PFSK-1 (cell line): Measurements from ENCODE around the gene TRAPPC6A.

ENCODE experiments used
- FOXP2 ChIP-seq: optimal IDR thresholded peaks from 2 replicates; pipeline ENCODE3; 2011; ENCODE audit warnings: borderline replicate concordance, control low read depth, inconsistent platforms; ENCODE audit not compliant: insufficient read depth; ENCODE audit errors: extremely low read length, extremely low read depth
- POLR2AphosphoS5 ChIP-seq: IDR thresholded peaks from 2 replicates; pipeline ENCODE4 v1.6.1; 2012; ENCODE audit warnings: low read depth, mild to moderate bottlenecking, control low read depth, low read length, moderate library complexity
- SIN3A ChIP-seq: IDR thresholded peaks from 2 replicates; pipeline ENCODE4 v1.6.1; 2012; ENCODE audit warnings: mild to moderate bottlenecking, low read length, moderate library complexity, borderline replicate concordance; ENCODE audit not compliant: insufficient read depth
- TAF1 ChIP-seq: IDR thresholded peaks from 2 replicates; pipeline ENCODE4 v1.6.1; 2012; ENCODE audit warnings: low read length, control low read depth, borderline replicate concordance; ENCODE audit not compliant: insufficient read depth
- TF ChIP-seq, protein P1 (sequence below), 2 experiments: IDR thresholded peaks; 2 replicates each; pipeline versions ENCODE4 v1.6.1 to v1.8.0; 2011 to 2012; ENCODE audit warnings: low read depth in 2 of 2, low read length in 2 of 2, control low read depth in 1 of 2, inconsistent platforms in 1 of 2, mild to moderate bottlenecking in 1 of 2, moderate library complexity in 1 of 2; ENCODE audit not compliant: insufficient read depth in 1 of 2

The TRAPPC6A gene

GRCh38 chr19:45140144-45140503, 37.9 kb downstream of the TRAPPC6A start:
- TF ChIP-seq TAF1 = no peak
- TF ChIP-seq SIN3A = no peak
- TF ChIP-seq FOXP2 = no peak
- TF ChIP-seq, protein P1, sequence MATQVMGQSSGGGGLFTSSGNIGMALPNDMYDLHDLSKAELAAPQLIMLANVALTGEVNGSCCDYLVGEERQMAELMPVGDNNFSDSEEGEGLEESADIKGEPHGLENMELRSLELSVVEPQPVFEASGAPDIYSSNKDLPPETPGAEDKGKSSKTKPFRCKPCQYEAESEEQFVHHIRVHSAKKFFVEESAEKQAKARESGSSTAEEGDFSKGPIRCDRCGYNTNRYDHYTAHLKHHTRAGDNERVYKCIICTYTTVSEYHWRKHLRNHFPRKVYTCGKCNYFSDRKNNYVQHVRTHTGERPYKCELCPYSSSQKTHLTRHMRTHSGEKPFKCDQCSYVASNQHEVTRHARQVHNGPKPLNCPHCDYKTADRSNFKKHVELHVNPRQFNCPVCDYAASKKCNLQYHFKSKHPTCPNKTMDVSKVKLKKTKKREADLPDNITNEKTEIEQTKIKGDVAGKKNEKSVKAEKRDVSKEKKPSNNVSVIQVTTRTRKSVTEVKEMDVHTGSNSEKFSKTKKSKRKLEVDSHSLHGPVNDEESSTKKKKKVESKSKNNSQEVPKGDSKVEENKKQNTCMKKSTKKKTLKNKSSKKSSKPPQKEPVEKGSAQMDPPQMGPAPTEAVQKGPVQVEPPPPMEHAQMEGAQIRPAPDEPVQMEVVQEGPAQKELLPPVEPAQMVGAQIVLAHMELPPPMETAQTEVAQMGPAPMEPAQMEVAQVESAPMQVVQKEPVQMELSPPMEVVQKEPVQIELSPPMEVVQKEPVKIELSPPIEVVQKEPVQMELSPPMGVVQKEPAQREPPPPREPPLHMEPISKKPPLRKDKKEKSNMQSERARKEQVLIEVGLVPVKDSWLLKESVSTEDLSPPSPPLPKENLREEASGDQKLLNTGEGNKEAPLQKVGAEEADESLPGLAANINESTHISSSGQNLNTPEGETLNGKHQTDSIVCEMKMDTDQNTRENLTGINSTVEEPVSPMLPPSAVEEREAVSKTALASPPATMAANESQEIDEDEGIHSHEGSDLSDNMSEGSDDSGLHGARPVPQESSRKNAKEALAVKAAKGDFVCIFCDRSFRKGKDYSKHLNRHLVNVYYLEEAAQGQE (IDR thresholded peaks at IDR 0.05; ENCODE audit: insufficient read depth in 1 of 2, low read depth in 2 of 2, low read length in 2 of 2) = no peak
- no peak for TF ChIP-seq POLR2AphosphoS5

- TF ChIP-seq POLR2AphosphoS5 (no peak), FOXP2 (no peak), TAF1 (no peak), SIN3A (no peak)
- TF ChIP-seq, protein P1 (IDR thresholded peaks at IDR 0.05; ENCODE audit: insufficient read depth in 1 of 2, low read depth in 2 of 2, low read length in 2 of 2) = no peak
These were observed 38.5 kb downstream of the TRAPPC6A start for GRCh38 chr19:45139286-45140143.

GRCh38 chr19:45138303-45138751, 39.7 kb downstream of the TRAPPC6A start:
- TF ChIP-seq SIN3A (no peak), TAF1 (no peak), FOXP2 (no peak), POLR2AphosphoS5 (no peak)
- TF ChIP-seq, protein P1 (IDR thresholded peaks at IDR 0.05; ENCODE audit: insufficient read depth in 1 of 2, low read depth in 2 of 2, low read length in 2 of 2) = no peak

- no peak for TF ChIP-seq POLR2AphosphoS5
- TF ChIP-seq SIN3A = no peak
- no peak for TF ChIP-seq TAF1
- TF ChIP-seq FOXP2 = no peak
These were observed 40.8 kb downstream of the TRAPPC6A start for GRCh38 chr19:45137179-45137761.

DNA sequence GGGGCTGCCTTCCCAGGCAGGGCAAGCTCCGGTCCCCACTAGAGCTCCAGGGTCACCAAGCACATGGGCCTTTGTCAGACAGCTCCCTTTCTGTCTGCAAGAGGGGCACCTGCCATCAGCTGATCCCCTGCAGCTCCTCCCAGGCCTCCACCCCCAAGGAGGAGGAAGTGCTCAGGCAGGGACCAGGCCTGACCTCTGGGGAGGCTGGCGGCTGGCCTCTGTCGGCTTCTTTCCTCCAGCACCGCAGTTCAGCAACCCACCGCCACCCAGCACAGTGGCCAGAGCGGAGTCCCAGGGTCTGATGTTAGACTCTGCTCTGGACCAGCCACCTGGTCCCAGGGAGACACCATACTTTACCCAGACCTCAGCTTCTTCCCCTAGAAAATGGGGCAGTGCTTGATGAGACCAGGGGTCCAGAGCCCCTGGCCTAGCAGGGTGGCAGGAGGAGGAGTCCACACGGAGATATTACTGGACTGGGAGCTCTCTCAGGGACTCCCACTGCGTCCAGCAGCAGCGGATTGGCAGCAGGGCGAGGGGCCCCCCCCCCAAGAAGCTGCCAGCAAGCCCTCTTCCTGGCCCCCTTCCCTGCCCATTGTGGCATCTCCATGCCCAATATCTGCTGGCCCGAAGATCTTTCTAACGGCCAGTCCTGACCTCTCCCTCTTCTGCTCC, 41.4 kb downstream of the TRAPPC6A start:
- TF ChIP-seq TAF1 (no peak), FOXP2 (no peak), POLR2AphosphoS5 (no peak), SIN3A (no peak)
- TF ChIP-seq, protein P1 (IDR thresholded peaks at IDR 0.05; ENCODE audit: insufficient read depth in 1 of 2, low read depth in 2 of 2, low read length in 2 of 2) = no peak
